ENCODE measurements around the gene CBARP. TPM values are rescaled to one million over a fixed set of nuclear protein-coding genes. Genes with fewer than 3 reads are reported as not detected.

Gene CBARP
- total RNA-seq, 3 donors from 2014 or later: 0.29 to 1.2 (median 0.39) TPM

- Histone ChIP-seq H3K4me1 (ENCODE audit: low read depth) (peaks cover 55% of the 10 kb centered on the region), H3K4me3 (no peak overlapping the region), H3K36me3 (ENCODE audit: low read depth) (no peaks in the 10 kb centered on the region), H3K9me3 (no peaks in the 10 kb centered on the region)
- peak in 1 of 3 donors; percentile 53 for DNase-seq
- intact Hi-C loops (cut with DNase I, micrococcal nuclease): no loop called here
- no peak for TF ChIP-seq CTCF (IDR thresholded peaks at IDR 0.05)
- no peak for ATAC-seq
Observed at GRCh38 chr19:1240925-1241324, 3.1 kb upstream of the CBARP start.

GRCh38 chr19:1239796-1240737, 2.3 kb upstream of the CBARP start:
- Histone ChIP-seq H3K4me1 (ENCODE audit: low read depth) (peaks cover 46% of the 10 kb centered on the region), H3K36me3 (ENCODE audit: low read depth) (no peaks in the 10 kb centered on the region), H3K9me3 (no peaks in the 10 kb centered on the region), H3K4me3 (no peak overlapping the region)
- DNase-seq (peak; percentile 81 to 90 (median 89)), ATAC-seq (peak; percentile 48)
- TF ChIP-seq CTCF (IDR thresholded peaks at IDR 0.05): peak; percentile 82
- intact Hi-C loops (cut with DNase I, micrococcal nuclease): no loop called here

DNA sequence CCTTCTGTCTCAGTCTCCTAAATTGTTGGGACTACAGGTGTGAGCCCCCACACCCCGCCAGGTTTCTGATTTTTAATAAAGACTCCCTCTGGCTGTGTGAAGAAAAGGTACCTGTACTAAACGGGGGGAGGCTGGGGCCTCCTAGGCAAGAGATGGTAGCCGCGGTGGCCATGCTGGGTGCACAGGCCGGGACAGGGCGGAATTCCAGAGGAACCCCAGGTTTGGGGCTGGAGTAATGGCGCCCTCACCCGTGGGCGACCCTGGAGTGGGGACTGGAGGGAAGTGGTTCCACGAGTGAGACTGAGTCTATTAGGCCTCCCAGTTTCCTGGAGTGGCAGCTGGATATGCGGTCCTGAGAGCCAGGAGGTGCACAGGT, 1.6 kb upstream of the CBARP start:
- no peak for TF ChIP-seq CTCF (IDR thresholded peaks at IDR 0.05)
- Histone ChIP-seq H3K9me3 (no peaks in the 10 kb centered on the region), H3K36me3 (ENCODE audit: low read depth) (no peaks in the 10 kb centered on the region), H3K4me1 (ENCODE audit: low read depth) (peaks cover 39% of the 10 kb centered on the region), H3K4me3 (no peak overlapping the region)
- no peak for ATAC-seq
- DNase-seq: no peak
- intact Hi-C loops (cut with DNase I, micrococcal nuclease): no loop called here

DNA sequence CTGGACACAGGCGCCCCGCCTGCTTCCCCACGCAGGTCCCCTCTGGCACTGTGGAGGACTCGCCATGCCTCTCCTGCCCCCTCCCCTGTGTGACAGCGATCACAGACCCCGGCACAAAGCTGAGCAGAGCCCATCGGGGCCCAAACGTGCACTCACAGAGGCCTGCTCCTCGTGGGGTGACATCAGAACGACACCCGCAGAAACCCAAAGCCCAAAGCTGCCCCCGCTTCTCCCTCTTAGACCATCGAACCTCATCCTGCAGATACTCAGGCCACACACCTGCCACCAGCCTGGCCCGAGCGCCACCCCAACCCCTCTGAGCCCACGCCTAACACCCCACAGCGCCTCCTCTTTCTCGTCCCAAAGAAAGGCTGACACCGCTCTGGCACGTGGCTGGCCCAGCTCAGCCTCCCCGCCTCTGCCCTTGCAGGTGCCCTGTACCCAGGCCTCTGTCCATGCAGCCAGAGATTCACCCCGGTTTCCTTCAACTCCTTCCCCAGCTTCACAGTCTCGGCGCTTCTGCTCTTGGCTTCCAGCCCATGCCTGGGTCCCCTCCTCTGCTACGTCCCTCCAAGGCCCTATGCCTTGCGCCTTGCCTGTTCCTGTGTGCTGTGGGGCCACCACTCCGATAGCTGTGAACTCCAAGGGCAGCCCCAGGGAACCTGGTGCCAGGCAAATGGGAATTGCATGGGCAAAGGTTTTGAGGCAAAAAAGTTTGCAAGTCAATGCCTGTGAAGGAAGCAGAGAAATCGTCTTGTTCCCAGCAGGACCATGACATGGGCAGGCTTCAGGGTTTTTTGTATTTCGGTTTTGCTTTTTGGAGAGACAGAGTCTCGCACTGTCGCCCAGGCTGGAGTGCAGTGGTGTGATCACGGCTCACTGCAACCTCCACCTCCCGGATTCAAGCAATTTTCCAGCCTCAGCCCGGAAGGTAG, 831 bp upstream of the CBARP start:
- H3K36me3 ChIP-seq (ENCODE audit: low read depth): no peaks in the 10 kb centered on the region
- DNase-seq: no peak
- no peaks in the 10 kb centered on the region for H3K9me3 ChIP-seq
- ATAC-seq: no peak
- no peak overlapping the region for H3K4me3 ChIP-seq
- intact Hi-C loops (cut with DNase I, micrococcal nuclease): no loop called here
- H3K4me1 ChIP-seq (ENCODE audit: low read depth): peaks cover 36% of the 10 kb centered on the region
- TF ChIP-seq CTCF (IDR thresholded peaks at IDR 0.05): no peak

- no peak overlapping the region for H3K4me3 ChIP-seq
- no peak for ATAC-seq
- no peak for TF ChIP-seq CTCF (IDR thresholded peaks at IDR 0.05)
- H3K36me3 ChIP-seq (ENCODE audit: low read depth): no peaks in the 10 kb centered on the region
- intact Hi-C loops (cut with DNase I, micrococcal nuclease): no loop called here
- no peak for DNase-seq
- no peaks in the 10 kb centered on the region for H3K9me3 ChIP-seq
- peaks cover 39% of the 10 kb centered on the region for H3K4me1 ChIP-seq (ENCODE audit: low read depth)
Observed at GRCh38 chr19:1237027-1237659, 662 bp downstream of the CBARP start.
